ENCODE measurements around the gene MCM8.
"Not testable (repeated sequence)": the region's sequence is repeated elsewhere in the genome, so short reads cannot be mapped to it uniquely, and the experiment has no call there.

MCM8 gene

GRCh38 chr20:6028818-6029217, 78.4 kb downstream of the MCM8 start:
- Histone ChIP-seq H3K36me3 (ENCODE audit: control insufficient read depth, insufficient read depth, low read length) (peaks cover 78% of the 10 kb centered on the region), H3K27ac (ENCODE audit: low read depth, low read length, severe bottlenecking) (no peak overlapping the region), H3K4me1 (ENCODE audit: control insufficient read depth, insufficient read depth, low read length, poor library complexity, severe bottlenecking) (peaks cover 5% of the 10 kb centered on the region), H3K9me3 (ENCODE audit: control insufficient read depth, low read length) (peaks cover 19% of the 10 kb centered on the region), H3K4me3 (ENCODE audit: extremely low read depth, insufficient read depth, low read length, poor library complexity, severe bottlenecking) (no peak overlapping the region)

DNA sequence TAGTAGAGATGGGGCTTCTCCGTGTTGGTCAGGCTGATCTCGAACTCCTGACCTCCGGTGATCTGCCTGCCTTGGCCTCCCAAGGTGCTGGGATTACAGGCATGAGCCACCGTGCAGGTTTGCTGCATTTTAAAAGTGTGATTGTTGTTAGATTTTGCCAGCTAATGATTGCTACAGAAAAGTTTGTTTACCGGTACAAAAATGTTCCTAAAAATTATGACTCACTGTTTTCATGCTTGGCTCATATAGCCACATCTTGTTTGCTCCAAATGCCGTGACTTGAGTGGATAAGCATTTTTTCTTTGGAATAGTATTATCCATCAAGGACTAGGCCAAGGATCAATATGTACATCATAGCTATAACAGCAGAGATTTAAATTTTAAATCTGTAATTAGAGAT, 79.1 kb downstream of the MCM8 start:
- Histone ChIP-seq H3K9me3 (ENCODE audit: control insufficient read depth, low read length) (peaks cover 12% of the 10 kb centered on the region), H3K4me3 (ENCODE audit: extremely low read depth, insufficient read depth, low read length, poor library complexity, severe bottlenecking) (no peak overlapping the region), H3K27ac (ENCODE audit: low read depth, low read length, severe bottlenecking) (no peak overlapping the region), H3K36me3 (ENCODE audit: control insufficient read depth, insufficient read depth, low read length) (peaks cover 78% of the 10 kb centered on the region), H3K4me1 (ENCODE audit: control insufficient read depth, insufficient read depth, low read length, poor library complexity, severe bottlenecking) (peaks cover 9% of the 10 kb centered on the region)
- 89 to 95% methylated on average over 4 of the region's 6 CpGs for WGBS, 2 experiments (ENCODE audit: insufficient coverage in 2 of 2)

DNA sequence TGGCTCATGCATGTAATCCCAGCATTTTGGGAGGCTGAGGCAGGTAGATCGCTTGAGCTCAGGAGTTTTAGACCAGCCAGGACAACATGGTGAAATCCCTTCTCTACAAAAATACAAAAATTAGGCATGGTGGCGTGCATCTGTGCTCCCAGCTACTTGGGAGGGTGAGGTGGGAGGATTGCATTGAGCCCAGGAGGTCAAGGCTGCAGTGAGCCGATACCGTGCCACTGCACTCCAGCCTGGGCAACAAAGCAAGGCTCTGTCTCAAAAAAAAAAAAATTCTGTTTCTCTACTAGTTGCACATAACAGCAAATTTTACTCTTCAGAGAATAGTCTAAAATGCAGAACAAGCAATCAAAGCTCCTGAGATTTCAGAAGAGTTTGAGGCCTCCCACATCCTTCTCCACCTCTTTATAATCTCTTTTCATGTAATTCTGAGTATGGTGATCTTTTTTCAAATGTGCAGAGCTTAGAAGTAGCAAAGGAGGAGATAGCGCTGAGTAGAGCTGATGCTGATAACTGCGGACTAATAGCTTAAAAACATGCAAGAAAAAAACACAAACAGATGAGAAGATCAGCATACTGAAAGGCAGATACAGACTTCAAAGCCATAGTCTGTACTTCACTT, 80.1 kb downstream of the MCM8 start:
- Histone ChIP-seq H3K4me3 (ENCODE audit: extremely low read depth, insufficient read depth, low read length, poor library complexity, severe bottlenecking) (no peak overlapping the region), H3K27ac (ENCODE audit: low read depth, low read length, severe bottlenecking) (no peak overlapping the region), H3K36me3 (ENCODE audit: control insufficient read depth, insufficient read depth, low read length) (peaks cover 76% of the 10 kb centered on the region), H3K4me1 (ENCODE audit: control insufficient read depth, insufficient read depth, low read length, poor library complexity, severe bottlenecking) (peaks cover 9% of the 10 kb centered on the region), H3K9me3 (ENCODE audit: control insufficient read depth, low read length) (peaks cover 2% of the 10 kb centered on the region)
- WGBS, 2 experiments (ENCODE audit: insufficient coverage in 2 of 2) = 100% methylated on average over 1 to 3 of the region's 6 CpGs

DNA sequence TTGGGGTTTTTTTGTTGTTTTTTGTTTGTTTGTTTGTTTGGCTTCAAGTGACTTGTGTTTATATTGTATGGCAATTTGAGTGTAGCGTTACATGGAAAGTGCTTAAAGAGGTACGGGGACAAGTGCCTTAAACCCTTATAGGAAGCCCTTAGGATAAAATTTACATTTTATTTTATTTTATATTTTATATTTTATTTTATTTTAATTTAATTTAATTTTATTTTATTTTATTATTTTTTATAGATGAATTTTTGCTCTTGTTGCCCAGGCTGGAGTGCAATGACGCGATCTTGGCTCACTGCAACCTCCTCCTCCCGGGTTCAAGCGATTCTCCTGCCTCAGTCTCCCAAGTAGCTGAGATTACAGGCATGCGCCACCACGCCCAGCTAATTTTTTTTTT, 82.5 kb downstream of the MCM8 start:
- not testable (repeated sequence) for H3K27ac ChIP-seq (ENCODE audit: low read depth, low read length, severe bottlenecking)

DNA sequence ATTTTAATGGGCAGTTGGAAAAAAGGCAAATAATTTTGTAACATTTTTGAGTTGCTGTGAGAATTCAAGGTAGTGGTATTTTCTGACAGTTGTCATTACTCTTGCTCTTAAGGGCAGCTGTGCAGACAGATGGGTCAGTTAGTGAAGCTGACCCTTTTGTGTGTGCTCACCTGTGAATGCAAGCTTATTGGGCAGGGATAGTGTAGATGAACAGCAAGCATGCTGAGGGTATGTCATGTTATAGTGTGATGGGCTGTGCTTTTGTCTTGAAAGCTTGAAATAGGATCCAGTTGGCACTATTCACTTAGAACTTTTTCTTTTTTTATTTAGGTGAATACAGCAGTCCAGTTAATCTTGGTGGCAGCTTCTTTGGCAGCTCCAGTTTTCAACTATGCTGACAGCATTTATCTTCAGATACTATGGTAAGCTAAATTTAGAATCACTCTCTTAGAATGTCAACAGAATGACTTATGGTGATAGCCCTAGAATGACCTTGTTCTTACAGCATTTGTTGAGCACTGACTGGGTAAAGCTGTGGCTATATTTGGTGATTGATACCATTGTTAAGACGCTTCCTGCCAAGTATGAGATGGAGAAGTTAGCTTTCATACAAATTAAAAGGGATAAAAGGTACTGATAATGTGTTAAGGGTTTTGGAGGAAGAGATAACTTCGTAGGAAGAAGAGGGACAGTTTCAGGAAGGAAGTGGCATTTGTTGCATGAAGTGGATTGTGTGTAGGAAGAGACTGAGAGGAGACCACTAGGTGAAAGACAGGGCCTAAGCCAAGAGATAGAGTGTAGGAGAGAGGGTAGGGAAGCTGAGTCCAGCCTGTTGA, 83.9 kb downstream of the MCM8 start:
- WGBS, 2 experiments (ENCODE audit: insufficient coverage in 2 of 2) = 81 to 87% methylated on average over 2 of the region's 2 CpGs
- Histone ChIP-seq H3K4me3 (ENCODE audit: extremely low read depth, insufficient read depth, low read length, poor library complexity, severe bottlenecking) (no peak overlapping the region), H3K36me3 (ENCODE audit: control insufficient read depth, insufficient read depth, low read length) (peaks cover 77% of the 10 kb centered on the region), H3K4me1 (ENCODE audit: control insufficient read depth, insufficient read depth, low read length, poor library complexity, severe bottlenecking) (peaks cover 9% of the 10 kb centered on the region), H3K27ac (ENCODE audit: low read depth, low read length, severe bottlenecking) (peak overlapping the region; percentile 33), H3K9me3 (ENCODE audit: control insufficient read depth, low read length) (no peaks in the 10 kb centered on the region)

More for the DNA sequence above, 82.5 kb downstream of the MCM8 start:
- H3K4me3 ChIP-seq (ENCODE audit: extremely low read depth, insufficient read depth, low read length, poor library complexity, severe bottlenecking); H3K4me1 ChIP-seq (ENCODE audit: control insufficient read depth, insufficient read depth, low read length, poor library complexity, severe bottlenecking); H3K9me3 ChIP-seq (ENCODE audit: control insufficient read depth, low read length): not testable (repeated sequence)
- 95% methylated on average over 5 of the region's 8 CpGs; no CpG with 5 or more reads in 1 of the 2 experiments for WGBS, 2 experiments (ENCODE audit: insufficient coverage in 2 of 2)
- peaks cover 79% of the 10 kb centered on the region for H3K36me3 ChIP-seq (ENCODE audit: control insufficient read depth, insufficient read depth, low read length)

DNA sequence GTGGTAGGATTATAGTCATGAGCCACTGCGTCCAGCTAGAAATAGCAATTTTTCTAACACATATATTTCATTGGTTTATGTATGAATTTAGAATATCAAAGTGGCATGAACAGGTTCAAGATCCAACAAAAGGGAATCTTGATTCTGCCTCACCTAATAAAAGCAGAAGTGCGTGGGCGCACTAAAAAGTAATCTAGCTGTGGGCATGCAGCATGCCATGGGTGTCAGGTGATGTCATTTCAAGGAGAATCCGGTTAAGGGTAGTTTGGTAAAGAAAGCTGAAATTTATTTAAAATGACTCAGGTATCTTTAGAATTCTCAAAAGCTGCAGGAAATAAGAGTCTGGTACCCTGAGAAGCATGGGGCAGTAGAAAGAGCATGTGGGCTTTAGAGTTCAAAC, 85.8 kb downstream of the MCM8 start:
- no peaks in the 10 kb centered on the region for H3K9me3 ChIP-seq (ENCODE audit: control insufficient read depth, low read length)
- peaks cover 4% of the 10 kb centered on the region for H3K4me1 ChIP-seq (ENCODE audit: control insufficient read depth, insufficient read depth, low read length, poor library complexity, severe bottlenecking)
- no peak overlapping the region for H3K27ac ChIP-seq (ENCODE audit: low read depth, low read length, severe bottlenecking)
- H3K36me3 ChIP-seq (ENCODE audit: control insufficient read depth, insufficient read depth, low read length) = peaks cover 81% of the 10 kb centered on the region
- WGBS, 2 experiments (ENCODE audit: insufficient coverage in 2 of 2) = 90 to 95% methylated on average over 2 to 3 of the region's 4 CpGs
- H3K4me3 ChIP-seq (ENCODE audit: extremely low read depth, insufficient read depth, low read length, poor library complexity, severe bottlenecking) = no peak overlapping the region

GRCh38 chr20:6037082-6037481, 86.6 kb downstream of the MCM8 start:
- H3K27ac ChIP-seq (ENCODE audit: low read depth, low read length, severe bottlenecking) = no peak overlapping the region
- H3K4me1 ChIP-seq (ENCODE audit: control insufficient read depth, insufficient read depth, low read length, poor library complexity, severe bottlenecking) = peaks cover 4% of the 10 kb centered on the region
- H3K9me3 ChIP-seq (ENCODE audit: control insufficient read depth, low read length) = no peaks in the 10 kb centered on the region
- peaks cover 85% of the 10 kb centered on the region for H3K36me3 ChIP-seq (ENCODE audit: control insufficient read depth, insufficient read depth, low read length)
- no peak overlapping the region for H3K4me3 ChIP-seq (ENCODE audit: extremely low read depth, insufficient read depth, low read length, poor library complexity, severe bottlenecking)
- 100% methylated on average over 1 of the region's 1 CpG; no CpG with 5 or more reads in 1 of the 2 experiments for WGBS, 2 experiments (ENCODE audit: insufficient coverage in 2 of 2)

- Histone ChIP-seq H3K4me3 (ENCODE audit: extremely low read depth, insufficient read depth, low read length, poor library complexity, severe bottlenecking) (no peak overlapping the region), H3K9me3 (ENCODE audit: control insufficient read depth, low read length) (no peaks in the 10 kb centered on the region), H3K36me3 (ENCODE audit: control insufficient read depth, insufficient read depth, low read length) (peaks cover 89% of the 10 kb centered on the region), H3K27ac (ENCODE audit: low read depth, low read length, severe bottlenecking) (no peak overlapping the region), H3K4me1 (ENCODE audit: control insufficient read depth, insufficient read depth, low read length, poor library complexity, severe bottlenecking) (peaks cover 4% of the 10 kb centered on the region)
- 82 to 97% methylated on average over 2 to 3 of the region's 3 CpGs for WGBS, 2 experiments (ENCODE audit: insufficient coverage in 2 of 2)
Observed at GRCh38 chr20:6038256-6038655, 87.8 kb downstream of the MCM8 start.

DNA sequence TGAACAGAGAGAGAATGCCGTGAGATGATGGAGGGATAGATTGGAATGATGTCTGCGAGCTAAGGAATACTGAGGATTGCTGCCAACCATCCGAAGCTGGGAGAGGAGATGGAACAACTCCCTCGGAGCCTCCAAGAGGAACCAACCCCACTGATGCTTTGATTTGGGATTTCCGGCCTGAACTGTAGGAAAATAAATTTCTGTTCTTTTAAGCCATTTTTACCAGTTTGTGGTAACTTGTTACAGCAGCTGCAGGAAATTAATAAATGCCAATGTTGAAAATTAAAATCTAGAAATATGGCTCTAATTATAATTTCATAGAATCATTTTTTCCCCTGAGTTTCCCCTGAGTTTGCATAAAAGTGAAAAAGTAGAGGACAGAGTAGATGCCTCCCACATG, 89.3 kb downstream of the MCM8 start:
- H3K27ac ChIP-seq (ENCODE audit: low read depth, low read length, severe bottlenecking) = no peak overlapping the region
- no peaks in the 10 kb centered on the region for H3K9me3 ChIP-seq (ENCODE audit: control insufficient read depth, low read length)
- H3K4me1 ChIP-seq (ENCODE audit: control insufficient read depth, insufficient read depth, low read length, poor library complexity, severe bottlenecking) = no peaks in the 10 kb centered on the region
- WGBS, 2 experiments (ENCODE audit: insufficient coverage in 2 of 2) = 96 to 100% methylated on average over 2 to 4 of the region's 5 CpGs
- H3K36me3 ChIP-seq (ENCODE audit: control insufficient read depth, insufficient read depth, low read length) = peaks cover 88% of the 10 kb centered on the region
- no peak overlapping the region for H3K4me3 ChIP-seq (ENCODE audit: extremely low read depth, insufficient read depth, low read length, poor library complexity, severe bottlenecking)

DNA sequence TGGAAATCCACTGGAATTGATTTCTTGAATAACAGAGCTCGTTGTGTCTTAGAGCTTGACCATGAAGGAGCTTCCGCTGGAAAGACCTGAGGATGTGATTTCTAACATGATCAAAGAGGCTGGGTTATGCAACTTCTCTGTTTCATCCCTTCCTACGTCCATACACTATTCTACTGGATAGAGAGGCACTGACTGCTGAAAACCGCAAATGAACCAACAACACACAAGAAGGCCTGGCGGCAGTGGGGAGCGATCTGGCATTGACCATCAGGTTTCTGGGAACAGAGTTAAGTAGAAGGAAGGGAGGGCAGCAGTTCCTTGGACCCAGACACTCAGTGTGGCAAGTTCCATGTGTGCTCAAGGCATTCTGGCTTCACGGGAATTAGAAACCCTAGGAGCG, 90.1 kb downstream of the MCM8 start:
- Histone ChIP-seq H3K27ac (ENCODE audit: low read depth, low read length, severe bottlenecking) (no peak overlapping the region), H3K4me1 (ENCODE audit: control insufficient read depth, insufficient read depth, low read length, poor library complexity, severe bottlenecking) (no peaks in the 10 kb centered on the region), H3K4me3 (ENCODE audit: extremely low read depth, insufficient read depth, low read length, poor library complexity, severe bottlenecking) (no peak overlapping the region), H3K36me3 (ENCODE audit: control insufficient read depth, insufficient read depth, low read length) (peaks cover 86% of the 10 kb centered on the region), H3K9me3 (ENCODE audit: control insufficient read depth, low read length) (no peaks in the 10 kb centered on the region)
- 93 to 95% methylated on average over 5 of the region's 8 CpGs for WGBS, 2 experiments (ENCODE audit: insufficient coverage in 2 of 2)
